Thyroid gland (tissue), 4 donors: ENCODE measurements around the gene GABRA5.

ENCODE experiments used
- POLR2A ChIP-seq, 2 donors: fragments of 450-650 bp; IDR thresholded peaks; one replicate each; pipeline ENCODE4 v1.6.1; 2017; ENCODE audit warnings: antibody characterized with exemption in 2 of 2, mild to moderate bottlenecking in 2 of 2, moderate library complexity in 1 of 2
- TF ChIP-seq, protein P1 (sequence below), 6 experiments: fragments of 200-600 bp in 3 of 6; fragments of 450-650 bp in 3 of 6; sonication (generic) in 3 of 6; IDR thresholded peaks; one replicate each; pipeline ENCODE4 v1.5.1; 2016 to 2019; ENCODE audit warnings: antibody characterized with exemption in 6 of 6, mild to moderate bottlenecking in 2 of 6, inconsistent platforms in 1 of 6, moderate library complexity in 1 of 6

GRCh38 chr15:26844901-26845300 is 22.0 kb upstream of the GABRA5 start:
- TF ChIP-seq, protein P1, sequence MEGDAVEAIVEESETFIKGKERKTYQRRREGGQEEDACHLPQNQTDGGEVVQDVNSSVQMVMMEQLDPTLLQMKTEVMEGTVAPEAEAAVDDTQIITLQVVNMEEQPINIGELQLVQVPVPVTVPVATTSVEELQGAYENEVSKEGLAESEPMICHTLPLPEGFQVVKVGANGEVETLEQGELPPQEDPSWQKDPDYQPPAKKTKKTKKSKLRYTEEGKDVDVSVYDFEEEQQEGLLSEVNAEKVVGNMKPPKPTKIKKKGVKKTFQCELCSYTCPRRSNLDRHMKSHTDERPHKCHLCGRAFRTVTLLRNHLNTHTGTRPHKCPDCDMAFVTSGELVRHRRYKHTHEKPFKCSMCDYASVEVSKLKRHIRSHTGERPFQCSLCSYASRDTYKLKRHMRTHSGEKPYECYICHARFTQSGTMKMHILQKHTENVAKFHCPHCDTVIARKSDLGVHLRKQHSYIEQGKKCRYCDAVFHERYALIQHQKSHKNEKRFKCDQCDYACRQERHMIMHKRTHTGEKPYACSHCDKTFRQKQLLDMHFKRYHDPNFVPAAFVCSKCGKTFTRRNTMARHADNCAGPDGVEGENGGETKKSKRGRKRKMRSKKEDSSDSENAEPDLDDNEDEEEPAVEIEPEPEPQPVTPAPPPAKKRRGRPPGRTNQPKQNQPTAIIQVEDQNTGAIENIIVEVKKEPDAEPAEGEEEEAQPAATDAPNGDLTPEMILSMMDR (IDR thresholded peaks at IDR 0.05), result no peak
- TF ChIP-seq POLR2A (IDR thresholded peaks at IDR 0.05), result no peak
